ENCODE data around the gene DALRD3.

Gene DALRD3

GRCh38 chr3:49005303-49005680, 13.1 kb downstream of the DALRD3 start:
- no peak overlapping the region for H3K4me3 ChIP-seq (ENCODE audit: low read depth, low read length)
- no peak for TF ChIP-seq CTCF (IDR thresholded peaks at IDR 0.05; ENCODE audit: control insufficient read depth, extremely low read depth, insufficient read depth)
- DNase-seq (ENCODE audit: low read depth): no peak

- no peak for TF ChIP-seq CTCF (IDR thresholded peaks at IDR 0.05; ENCODE audit: control insufficient read depth, extremely low read depth, insufficient read depth)
- DNase-seq (ENCODE audit: low read depth): no peak
- no peak overlapping the region for H3K4me3 ChIP-seq (ENCODE audit: low read depth, low read length)
Observed at GRCh38 chr3:49004352-49005302, 13.8 kb downstream of the DALRD3 start.

- no peak for TF ChIP-seq CTCF (IDR thresholded peaks at IDR 0.05; ENCODE audit: control insufficient read depth, extremely low read depth, insufficient read depth)
- no peak overlapping the region for H3K4me3 ChIP-seq (ENCODE audit: low read depth, low read length)
Observed at GRCh38 chr3:49001155-49001554, 17.2 kb downstream of the DALRD3 start.

GRCh38 chr3:48999085-48999858, 19.1 kb downstream of the DALRD3 start:
- H3K4me3 ChIP-seq (ENCODE audit: low read depth, low read length): no peak overlapping the region
- no peak for DNase-seq (ENCODE audit: low read depth)
- TF ChIP-seq CTCF (IDR thresholded peaks at IDR 0.05; ENCODE audit: control insufficient read depth, extremely low read depth, insufficient read depth): no peak

More at GRCh38 chr3:49001155-49001554, 17.2 kb downstream of the DALRD3 start:
- DNase-seq (ENCODE audit: low read depth): no peak

GRCh38 chr3:48997714-48998637, 20.4 kb downstream of the DALRD3 start:
- TF ChIP-seq CTCF (IDR thresholded peaks at IDR 0.05; ENCODE audit: control insufficient read depth, extremely low read depth, insufficient read depth): no peak
- no peak overlapping the region for H3K4me3 ChIP-seq (ENCODE audit: low read depth, low read length)
- DNase-seq (ENCODE audit: low read depth): no peak

- no peak for TF ChIP-seq CTCF (IDR thresholded peaks at IDR 0.05; ENCODE audit: control insufficient read depth, extremely low read depth, insufficient read depth)
- H3K4me3 ChIP-seq (ENCODE audit: low read depth, low read length): no peak overlapping the region
- no peak for DNase-seq (ENCODE audit: low read depth)
Observed at GRCh38 chr3:48997102-48997635, 21.2 kb downstream of the DALRD3 start.

Data from LNCaP clone FGC (cell line).